NCI-H82 treated with DMSO at 0.1 percent for 48 hours (cell line): ENCODE data around the gene IFNL2.
"Not testable (repeated sequence)": the region's sequence is repeated elsewhere in the genome, so short reads cannot be mapped to it uniquely, and the experiment has no call there.

Experiments
- DNase-seq: peaks from one replicate; lab custom pipeline; 2025; ENCODE audit not compliant: unreplicated experiment; lab: John Stamatoyannopoulos, UW

The IFNL2 gene

DNA sequence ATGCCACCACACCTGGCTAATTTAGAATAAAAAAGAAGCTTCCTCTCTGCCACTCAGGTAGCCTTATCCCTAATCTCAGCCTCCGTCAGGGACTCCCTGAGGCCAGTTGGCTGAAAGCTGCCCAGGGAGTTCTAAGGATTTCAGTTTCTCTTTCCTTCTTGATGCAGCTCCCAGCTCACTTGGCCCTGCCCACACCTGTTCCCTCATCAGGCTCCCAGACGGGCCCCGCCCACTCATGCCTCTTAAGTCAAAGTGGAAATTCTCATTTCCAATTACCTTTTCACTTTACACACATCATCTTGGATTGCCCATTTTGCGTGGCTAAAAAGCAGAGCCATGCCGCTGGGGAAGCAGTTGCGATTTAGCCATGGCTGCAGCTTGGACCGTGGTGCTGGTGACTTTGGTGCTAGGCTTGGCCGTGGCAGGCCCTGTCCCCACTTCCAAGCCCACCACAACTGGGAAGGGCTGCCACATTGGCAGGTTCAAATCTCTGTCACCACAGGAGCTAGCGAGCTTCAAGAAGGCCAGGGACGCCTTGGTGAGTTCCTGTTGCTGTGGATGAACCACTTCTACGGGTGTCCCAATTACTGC, 28.0 kb downstream of the IFNL2 start, which contains the start of gene IFNL1:
TSS of gene IFNL1 (plus strand) at position 353 of the 591 bp plus-strand sequence. CDS start at position 368, 15 bp downstream.
- DNase-seq = no peak

DNA sequence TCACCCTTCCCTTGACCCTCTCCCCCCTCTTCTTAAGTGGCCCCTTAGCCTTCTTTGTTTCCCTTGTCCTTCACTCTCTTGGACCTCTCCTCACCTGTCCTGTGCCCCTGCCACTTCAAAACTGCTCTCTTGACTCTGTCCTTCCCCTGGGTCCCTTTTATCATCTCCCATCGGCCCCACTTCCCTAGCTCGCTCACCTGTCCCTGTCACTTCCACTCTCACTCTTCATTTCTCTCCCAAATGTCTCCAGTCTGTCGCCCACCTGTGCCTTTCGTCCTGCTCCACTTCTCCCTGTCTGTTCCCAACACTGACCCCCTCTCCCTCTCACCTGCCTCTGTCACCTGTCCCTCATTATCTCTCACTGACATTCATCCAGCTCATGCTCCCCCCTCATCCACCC, 28.7 kb downstream of the IFNL2 start:
- no peak for DNase-seq

DNA sequence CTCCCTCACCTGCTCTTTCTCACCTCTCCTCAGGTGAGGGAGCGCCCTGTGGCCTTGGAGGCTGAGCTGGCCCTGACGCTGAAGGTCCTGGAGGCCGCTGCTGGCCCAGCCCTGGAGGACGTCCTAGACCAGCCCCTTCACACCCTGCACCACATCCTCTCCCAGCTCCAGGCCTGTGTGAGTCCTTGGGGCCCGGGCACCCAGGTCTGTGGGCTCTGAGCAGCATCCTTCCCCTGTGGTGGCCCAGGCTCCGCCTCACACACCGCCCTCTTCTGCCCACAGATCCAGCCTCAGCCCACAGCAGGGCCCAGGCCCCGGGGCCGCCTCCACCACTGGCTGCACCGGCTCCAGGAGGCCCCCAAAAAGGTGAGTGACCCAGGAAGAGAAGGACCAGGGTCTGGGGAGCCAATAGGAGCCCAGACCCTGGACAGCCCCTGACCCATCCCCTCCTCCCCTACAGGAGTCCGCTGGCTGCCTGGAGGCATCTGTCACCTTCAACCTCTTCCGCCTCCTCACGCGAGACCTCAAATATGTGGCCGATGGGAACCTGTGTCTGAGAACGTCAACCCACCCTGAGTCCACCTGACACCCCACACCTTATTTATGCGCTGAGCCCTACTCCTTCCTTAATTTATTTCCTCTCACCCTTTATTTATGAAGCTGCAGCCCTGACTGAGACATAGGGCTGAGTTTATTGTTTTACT, 29.9 kb downstream of the IFNL2 start:
- DNase-seq = no peak

DNA sequence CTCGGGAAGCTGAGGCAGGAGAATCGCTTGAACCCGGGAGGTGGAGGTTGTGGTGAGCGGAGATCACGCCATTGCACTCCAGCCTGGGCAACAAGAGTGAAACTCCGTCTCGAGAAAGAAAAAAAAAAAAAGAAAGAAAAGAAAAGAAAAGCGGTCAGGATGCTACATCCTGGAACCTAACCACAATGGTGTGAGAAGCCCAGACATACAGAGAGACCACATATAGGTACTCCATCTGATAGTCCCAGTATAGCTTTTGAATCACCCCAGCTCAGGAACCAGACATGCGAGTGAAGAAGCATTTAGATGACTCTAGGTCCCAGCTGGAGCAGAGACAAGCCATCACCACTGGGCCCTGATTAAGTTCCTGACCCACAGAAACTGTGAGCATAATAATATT, 31.2 kb downstream of the IFNL2 start:
- no peak for DNase-seq

DNA sequence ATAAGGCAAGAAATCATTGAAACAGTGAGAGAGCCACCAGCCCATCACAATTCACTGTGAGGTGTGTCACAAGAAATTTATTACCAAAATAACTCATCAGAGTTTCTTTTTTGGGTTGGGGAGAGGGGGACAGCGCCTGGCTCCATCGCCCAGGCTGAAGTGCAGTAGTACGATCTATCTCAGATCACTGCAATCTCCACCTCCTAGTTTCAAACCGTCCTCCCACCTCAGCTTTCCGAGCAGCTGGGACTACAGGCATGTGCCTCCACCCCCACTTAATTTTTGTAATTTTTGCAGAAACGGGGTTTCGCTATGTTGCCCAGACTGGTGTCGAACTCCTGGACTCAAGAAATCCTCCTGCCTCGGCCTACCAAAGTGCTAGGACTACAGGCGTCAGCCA, 31.6 kb downstream of the IFNL2 start:
- no peak for DNase-seq

DNA sequence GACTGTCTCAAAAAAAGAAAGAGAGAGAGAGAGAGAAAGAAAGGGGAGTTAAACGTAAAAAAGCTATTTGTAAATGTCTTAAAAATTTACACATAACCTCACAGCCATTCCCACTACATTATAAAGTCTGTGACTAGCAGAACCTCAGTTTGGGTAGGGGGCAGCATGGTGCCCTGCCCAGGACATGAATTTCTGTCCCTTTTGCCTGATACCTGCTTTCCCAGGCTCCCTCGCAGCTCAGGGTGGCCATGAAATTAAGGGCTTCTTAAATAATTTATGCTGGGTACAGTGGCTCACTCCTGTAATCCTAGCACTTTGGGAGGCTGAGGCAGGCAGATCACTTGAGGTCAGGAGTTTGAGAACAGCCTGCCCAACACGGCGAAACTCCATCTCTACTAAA, 32.8 kb downstream of the IFNL2 start:
- no peak for DNase-seq

DNA sequence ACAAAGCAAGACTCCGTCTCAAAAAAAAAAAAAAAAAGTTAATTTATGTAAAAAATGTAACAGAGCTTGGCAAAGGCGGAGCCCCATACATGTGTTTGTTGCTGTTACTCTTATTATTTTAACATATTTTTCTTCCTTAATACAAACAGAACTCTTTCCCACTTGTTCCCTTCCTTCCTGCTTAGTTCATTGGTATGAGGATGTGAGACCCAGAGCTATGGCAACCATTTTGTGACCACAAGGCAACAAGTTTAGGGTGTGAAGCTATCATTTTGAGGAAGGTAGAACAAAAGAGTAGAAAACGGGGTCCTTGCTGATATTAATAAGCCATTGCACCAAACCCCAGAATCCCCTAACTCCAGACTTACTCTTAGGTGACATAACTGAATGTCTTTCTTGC, 33.4 kb downstream of the IFNL2 start:
- DNase-seq = no peak

DNA sequence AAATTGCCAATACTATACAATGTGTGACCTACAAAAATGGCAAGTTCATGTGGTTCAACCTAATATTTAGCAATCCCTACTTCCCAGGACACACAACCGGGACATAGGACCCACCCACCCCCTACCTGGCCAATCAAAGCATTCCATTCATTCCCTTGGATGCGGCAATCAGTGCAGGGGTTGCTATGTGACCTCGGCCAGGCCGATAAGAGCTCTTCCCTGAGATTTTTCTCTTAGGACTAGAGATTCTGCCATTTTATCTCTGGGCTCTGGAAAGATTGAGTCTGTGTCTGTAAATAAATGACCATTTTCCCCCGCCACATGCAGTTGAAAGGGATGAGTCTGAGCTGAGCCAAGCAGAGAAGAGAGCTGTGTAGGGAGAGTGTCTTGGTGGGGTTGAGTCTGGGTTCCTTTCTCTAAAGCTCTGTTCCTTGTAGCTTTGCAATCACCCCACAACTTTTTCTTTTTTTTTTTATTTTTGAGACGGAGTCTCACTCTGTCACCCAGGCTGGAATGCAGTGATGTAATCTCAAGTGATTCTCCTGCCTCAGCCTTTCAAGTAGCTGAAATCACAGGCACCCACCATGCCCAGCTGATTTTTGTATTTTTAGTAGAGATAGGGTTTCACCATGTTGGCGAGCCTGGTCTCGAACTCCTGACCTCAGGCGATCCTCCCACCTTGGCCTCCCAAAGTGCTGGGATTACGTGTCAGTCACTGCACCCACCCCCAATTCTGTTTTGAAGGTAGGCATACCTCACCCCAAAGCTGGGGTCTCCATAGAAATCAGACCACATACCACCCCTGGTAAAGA, 35.4 kb downstream of the IFNL2 start:
- DNase-seq = no peak

DNA sequence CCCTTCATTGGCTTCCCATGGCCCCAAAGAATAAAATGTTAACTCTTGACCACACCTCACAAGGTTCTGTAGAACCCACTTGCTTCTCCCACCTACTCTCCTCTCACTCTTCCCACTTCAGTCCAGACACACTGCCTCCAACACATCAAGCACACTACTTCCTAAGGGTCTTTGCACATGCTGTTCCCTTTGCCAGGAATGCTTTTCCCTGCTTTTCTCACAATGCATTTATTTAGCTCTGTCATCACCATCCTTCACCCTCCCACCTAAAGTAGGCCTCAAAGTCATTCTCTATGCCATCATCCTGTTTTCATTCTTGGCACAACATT, 36.0 kb downstream of the IFNL2 start:
- no peak for DNase-seq

DNA sequence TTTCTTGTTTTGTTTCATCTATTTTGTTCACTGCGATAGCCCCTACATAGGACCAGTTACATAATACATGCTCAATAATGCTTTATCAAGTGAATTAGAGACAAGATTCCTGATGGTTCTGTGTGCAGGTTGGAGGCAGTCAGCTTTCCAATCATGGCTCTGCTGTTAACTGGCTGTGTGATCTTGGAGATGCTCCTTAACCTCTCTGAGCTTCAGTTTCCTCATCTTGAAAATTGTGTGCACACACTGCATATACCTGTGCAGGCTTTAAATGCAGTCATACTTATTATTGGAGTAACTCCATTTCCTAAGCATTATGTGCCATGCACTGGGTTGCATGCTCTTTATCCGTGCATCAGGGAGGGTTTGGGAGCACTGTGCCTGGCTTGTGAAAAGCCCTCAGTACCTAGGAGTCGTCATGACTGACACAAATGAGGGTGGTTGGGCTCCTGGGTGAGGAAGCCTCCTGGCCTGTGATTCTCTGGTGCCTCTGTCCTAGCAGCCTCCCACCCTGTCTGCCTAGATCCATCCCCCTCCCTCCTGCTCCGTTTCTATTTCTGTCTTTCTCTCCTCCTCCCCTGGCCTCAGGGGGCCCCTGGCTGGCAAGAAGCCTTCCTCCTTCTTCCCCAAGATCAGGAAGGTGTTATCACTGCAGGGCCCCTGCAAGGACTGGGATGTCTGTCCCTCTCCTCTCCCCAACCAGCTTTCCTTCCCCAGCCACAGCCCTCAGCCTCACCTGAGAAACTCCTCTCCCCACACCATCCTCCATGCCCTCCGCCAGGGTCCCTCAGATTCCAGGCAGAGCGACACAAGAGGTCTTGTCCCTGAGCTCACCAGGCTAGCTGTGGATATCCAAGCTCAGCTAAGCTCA, 36.7 kb downstream of the IFNL2 start:
- DNase-seq = no peak

DNA sequence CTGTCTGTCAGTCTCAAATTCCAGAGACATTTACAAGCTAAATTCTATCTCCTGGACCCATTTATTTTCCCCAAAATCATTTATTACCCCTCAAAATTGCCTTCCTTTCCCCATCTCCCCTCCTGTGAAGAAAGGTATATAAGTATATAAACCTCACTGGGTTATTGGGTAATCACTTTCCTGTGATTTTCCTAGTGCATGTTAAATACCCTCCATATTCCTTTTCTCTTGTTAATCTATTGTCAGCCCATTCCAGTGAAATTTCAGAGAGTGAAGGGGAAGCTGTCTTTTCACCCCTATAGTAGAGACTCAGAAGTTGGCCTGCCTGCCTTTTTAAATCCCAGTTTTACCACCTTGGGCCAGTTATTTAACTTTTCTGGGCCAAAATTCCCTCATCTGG, 37.9 kb downstream of the IFNL2 start:
- no peak for DNase-seq

DNA sequence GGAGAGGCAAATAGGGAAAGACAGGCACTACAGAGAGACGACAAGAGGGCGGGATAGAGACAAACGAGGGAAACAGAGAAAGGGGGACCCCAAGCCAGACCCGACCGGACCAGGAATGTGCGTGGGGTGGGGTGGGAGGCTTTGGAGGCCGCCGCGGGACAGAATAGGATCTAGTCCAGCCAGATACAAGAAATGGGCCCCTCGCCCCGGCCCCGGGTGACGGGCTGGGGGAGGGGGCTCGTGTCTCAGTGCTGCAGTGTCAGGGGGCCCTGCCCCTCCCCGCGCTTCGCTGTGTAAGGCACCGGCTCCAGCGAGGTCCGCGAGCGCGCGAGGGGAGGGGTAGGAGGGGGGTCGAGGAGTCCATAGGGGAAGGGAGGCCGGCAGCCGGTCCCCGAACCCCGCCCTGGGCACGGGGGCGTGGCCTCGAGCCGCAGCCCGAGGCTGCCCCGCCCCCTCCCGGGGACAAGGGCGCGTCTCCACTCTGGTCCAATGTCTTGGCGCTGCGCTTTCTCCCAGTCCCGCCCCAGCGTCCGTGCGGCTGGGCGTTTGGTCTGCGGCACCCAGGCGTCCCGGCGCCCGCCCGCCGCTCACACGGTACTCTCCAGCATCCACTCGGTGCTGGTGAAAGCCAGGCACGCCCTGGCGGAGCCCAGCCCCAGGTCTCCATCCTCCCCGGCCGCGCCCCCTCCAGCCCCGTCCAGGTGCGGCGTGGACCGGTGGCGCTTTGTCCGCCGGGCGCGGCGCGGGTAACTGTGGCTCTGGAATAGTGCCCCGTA, 39.0 kb downstream of the IFNL2 start:
- no peak for DNase-seq

DNA sequence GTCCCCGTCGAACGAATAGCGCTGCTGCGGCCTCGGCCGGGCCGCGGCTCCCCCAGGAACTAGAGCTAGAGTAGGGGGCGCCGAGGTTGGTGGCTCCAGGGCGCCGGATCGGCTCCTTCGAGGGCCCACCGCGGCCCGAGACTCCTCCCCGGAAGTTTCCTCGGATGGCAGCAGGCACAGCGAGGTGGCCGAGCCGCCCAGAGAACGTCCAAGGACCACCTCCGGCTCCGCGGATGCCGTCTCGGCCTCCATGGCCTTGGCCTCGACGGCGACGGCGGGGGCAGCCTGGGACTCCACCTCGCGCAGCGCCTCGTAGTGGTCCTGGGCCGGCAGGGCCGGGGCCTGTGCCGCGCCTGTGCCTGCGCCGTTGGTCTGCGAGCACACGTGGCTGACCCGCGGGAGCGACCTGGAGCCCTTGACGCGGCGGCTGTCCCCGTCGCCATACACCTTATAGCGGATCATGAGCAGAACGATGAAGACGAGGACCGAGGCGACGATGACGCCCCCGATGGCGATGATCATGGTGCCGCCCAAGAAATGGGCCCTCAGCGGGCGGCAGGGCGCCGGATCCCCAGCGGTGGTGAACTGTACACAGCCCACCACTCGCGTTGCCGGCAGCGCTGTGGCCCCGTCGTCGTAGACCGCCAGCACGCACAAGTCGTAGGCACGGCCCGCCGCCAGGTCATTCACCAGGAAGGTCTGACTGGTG, 39.8 kb downstream of the IFNL2 start:
- no peak for DNase-seq

DNA sequence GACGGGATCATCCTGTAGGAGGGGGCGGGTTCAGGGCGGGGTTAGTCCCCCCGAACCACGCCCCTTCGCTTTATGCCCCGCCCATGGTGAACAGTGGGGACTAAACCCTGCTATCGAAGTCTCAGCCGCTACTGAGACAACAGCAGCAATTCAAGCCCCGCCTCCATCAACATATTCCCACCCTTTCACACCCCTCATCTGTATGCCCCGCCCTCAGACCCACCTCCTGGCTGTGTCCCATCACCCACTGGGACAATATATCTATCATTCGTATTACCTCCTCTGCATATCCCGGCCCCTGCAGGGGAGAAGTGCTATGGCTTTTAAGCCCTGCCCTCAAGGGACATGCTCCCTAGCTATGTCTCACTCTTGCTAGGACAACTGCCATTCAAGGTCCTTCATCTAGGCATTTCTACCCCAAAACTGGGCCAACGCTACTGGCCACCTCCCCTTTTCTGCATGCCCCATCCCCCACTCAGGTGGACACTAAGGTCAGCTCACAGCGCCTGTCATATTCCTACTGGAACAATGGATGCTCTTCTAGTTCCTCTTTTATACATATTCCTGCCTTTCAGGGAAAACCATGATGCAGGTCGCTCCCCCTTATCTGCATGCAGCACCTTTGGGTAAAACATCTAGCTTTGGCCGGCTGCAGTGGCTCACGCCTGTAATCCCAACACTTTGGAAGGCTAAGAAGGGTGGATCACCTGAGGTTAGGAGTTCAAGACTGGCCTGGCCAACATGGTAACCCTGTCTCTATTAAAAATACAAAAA, 40.5 kb downstream of the IFNL2 start:
- DNase-seq = no peak

DNA sequence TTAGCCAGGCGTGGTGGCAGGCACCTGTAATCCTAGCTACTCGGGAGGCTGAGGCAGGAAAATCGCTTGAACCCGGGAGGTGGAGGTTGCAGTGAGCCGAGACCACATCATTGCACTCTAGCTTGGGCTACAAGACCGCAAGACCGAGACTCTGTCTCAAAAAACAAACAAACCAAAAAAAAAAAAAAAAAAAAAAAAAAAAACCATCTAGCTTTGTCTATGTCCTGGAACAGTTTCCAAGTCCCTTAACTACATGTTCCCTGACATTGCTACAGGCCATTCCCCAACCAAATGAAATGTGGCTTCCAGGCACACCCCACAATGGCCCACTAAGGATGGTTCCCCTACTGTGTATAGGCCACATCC, 41.1 kb downstream of the IFNL2 start:
- DNase-seq = not testable (repeated sequence)

DNA sequence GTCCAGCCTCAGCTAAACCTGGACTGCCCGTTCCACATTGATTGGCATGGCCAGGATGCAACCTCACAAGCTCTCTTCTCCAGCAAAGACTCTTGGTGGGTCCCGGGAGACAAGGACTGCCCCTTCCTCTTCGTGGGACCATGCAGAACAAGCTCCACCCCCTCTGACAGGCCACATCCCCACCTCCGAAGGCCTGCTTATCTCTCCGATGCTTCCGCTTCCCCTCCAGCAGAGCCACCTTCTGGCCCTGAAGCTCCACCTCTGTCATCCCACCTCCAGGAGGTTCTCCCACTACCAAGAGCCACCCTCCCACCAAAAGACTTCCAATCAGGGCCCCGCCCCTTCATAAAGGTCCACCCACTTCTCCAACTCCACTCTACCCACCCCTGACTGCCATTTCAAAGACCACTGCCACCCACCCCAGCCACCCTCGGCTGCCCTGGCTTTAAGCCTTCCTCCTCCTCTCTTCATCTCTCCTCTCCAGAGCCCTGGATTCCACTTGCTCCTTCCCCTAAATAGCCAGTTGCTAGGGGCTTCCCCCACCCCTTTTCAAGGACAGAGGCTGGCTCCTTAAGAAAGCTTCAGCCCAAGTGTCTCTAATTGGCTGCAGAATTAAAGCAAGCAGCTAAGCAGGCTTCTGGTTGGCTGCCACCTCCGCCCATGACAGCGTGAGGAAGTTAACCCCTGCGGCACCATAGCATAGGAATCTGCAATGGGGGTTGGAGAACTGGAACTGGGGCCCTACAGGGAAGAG, 42.5 kb downstream of the IFNL2 start:
- no peak for DNase-seq

DNA sequence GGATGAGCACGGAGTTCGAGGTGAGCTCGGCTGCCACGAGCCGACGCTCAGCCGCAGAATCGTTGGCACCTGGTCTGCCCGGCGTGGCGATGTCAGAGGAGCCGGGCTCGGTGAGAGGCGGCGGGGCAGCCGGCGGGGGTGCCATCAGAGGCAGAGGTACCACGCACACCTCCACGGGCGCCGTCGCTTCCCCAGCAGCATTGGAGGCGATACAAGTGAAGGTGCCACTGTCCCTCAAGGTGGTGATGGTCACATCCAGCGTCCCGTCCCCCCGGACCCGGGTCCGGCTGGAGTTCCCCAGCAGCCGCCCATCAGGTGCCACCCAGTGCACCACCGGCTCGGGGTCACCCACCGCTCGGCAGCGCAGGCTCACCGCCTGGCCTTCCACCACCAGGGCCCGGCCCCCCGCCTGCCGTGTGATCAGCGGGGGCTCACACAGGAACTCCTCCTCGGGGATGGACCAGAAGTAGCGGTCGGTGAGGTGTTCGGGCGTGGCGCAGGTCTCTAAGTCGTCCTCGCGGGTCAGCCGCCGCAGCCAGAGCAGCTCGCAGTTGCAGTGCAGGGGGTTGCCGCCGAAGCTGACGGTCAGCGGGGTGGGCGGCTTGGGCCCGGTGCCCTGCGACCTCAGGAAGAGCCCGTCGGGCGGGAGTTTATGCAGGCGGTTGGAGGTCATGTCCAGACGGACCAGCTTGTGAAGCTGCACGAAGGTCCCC, 46.0 kb downstream of the IFNL2 start:
- DNase-seq = no peak

DNA sequence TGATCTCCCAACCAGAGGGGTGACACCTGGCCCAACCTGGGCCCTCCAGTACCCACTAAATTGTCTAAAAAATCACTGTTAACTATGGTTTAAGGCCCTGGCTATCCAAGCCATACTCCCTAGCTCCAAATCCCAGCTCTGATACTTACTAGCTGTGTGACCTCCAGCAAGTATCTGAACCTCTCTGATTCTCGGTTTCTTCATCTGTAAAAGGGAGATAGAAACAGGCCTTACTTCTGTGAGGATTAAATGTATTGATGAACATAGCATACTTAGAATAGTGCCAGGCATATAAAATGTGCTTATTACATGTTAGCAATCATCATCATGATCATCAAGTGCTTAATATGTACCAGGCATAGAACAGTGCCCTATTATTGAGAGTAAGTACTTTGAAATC, 47.7 kb downstream of the IFNL2 start:
- no peak for DNase-seq
